Effector memory CD4-positive, alpha-beta T cell (primary cell): ENCODE data around the gene SPEN.
"Not testable (repeated sequence)": the region's sequence is repeated elsewhere in the genome, so short reads cannot be mapped to it uniquely, and the experiment has no call there.

Experiments
- DNase-seq, 3 donors: peaks; one replicate each; pipeline ENCODE4 v3.0.0-alpha.2; 2020
- H3K27ac ChIP-seq: 2 replicates; pipeline ENCODE4 v1.7.0; 2013; ENCODE audit warnings: mild to moderate bottlenecking, low read length, moderate library complexity; ENCODE audit not compliant: insufficient read depth, poor library complexity, severe bottlenecking
- H3K27me3 ChIP-seq: replicated peaks from 2 replicates; pipeline ENCODE4 v1.7.0; 2013; ENCODE audit warnings: mild to moderate bottlenecking, low read length; ENCODE audit not compliant: insufficient read depth, control insufficient read depth, poor library complexity, severe bottlenecking
- H3K36me3 ChIP-seq: 2 replicates; pipeline ENCODE4 v1.7.0; 2013; ENCODE audit warnings: mild to moderate bottlenecking, low read length, moderate library complexity; ENCODE audit not compliant: control insufficient read depth, insufficient read depth
- H3K4me1 ChIP-seq: 2 replicates; pipeline ENCODE4 v1.7.0; 2013; ENCODE audit warnings: low read length, mild to moderate bottlenecking; ENCODE audit not compliant: control insufficient read depth, insufficient read depth, poor library complexity, severe bottlenecking
- H3K4me3 ChIP-seq: 2 replicates; pipeline ENCODE4 v1.7.0; 2013; ENCODE audit warnings: low read length, low read depth, mild to moderate bottlenecking; ENCODE audit not compliant: insufficient read depth, poor library complexity, severe bottlenecking
- H3K9me3 ChIP-seq: 2 replicates; pipeline ENCODE4 v1.7.0; 2013; ENCODE audit warnings: mild to moderate bottlenecking, low read length, moderate library complexity; ENCODE audit not compliant: control insufficient read depth

Gene SPEN

DNA sequence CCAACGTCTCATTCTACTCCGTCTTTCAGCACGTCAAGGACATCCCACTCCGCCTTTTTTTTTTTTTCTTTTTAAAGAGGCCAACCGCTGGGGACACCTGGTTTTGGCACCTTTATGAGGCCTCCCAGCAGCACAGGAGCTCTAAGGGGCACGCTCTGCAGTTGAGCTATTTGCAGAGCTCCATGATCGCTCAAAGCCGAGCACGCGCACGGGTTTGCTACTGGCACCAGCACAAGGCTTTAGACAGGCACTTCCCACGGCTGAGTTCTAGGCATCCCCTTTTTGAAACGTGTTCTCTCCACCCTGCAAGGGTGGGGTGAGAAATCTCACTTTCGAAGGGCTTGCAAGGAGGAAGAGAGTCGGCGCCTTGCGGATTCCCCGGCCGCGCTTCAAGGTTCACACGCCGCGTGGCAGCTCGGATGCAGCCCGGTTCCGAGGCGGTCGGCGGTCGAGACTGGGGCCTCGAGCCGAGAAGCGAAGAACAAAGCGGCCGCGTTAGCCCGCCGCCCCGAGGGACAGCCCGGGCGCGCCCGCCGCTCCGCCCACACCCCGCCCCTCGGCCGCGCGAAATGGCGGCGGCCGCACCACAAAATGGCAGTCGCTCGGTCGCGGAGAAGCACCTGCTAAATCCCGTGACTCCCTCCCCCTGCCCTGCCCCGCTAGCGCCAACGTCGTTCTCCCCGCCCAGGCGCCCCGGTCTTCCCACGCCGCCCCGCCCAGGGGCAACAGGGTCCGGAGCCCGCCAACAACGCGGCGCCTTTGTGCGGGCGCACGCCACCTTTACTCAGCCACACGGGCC is 12.9 kb upstream of the SPEN start:
- Histone ChIP-seq H3K9me3 (no peaks in the 10 kb centered on the region), H3K4me3 (peak overlapping the region; percentile 92), H3K4me1 (peaks cover 3% of the 10 kb centered on the region), H3K27ac (peak overlapping the region; percentile 99), H3K27me3 (no peaks in the 10 kb centered on the region), H3K36me3 (no peaks in the 10 kb centered on the region)
- DNase-seq: peak; percentile 81 to 86 (median 81)

DNA sequence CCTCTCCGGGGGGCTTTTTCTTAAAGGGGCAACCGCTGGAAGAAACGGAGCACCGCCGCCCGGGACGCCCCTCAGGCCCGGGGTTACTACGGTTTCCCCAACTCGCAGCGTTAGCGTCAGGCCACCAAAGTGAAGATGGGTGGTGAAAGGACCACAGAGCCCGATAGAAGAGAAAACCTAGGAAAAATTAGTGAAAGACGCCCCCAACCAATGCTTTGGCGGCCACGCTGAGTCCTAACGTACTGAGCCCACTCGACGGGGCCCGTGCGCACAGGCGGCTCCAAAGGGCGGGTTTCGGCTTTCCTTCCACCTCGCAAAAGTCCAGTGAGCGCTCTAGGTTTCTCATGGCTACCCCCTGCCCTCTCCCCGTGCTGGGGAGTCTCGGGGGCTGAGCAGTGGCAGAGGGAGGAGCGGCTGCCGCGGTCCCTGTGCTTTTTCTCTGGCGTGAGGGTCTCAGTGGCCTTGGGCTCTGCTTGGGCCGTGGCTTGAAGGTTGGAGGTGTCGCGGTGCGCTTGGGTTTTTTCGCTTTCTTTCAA is 12.2 kb upstream of the SPEN start:
- peak overlapping the region; percentile 99 for H3K27ac ChIP-seq
- no peaks in the 10 kb centered on the region for H3K36me3 ChIP-seq
- no peaks in the 10 kb centered on the region for H3K27me3 ChIP-seq
- no peak for DNase-seq
- peaks cover 3% of the 10 kb centered on the region for H3K4me1 ChIP-seq
- H3K9me3 ChIP-seq: no peaks in the 10 kb centered on the region
- H3K4me3 ChIP-seq: peak overlapping the region; percentile 92

DNA sequence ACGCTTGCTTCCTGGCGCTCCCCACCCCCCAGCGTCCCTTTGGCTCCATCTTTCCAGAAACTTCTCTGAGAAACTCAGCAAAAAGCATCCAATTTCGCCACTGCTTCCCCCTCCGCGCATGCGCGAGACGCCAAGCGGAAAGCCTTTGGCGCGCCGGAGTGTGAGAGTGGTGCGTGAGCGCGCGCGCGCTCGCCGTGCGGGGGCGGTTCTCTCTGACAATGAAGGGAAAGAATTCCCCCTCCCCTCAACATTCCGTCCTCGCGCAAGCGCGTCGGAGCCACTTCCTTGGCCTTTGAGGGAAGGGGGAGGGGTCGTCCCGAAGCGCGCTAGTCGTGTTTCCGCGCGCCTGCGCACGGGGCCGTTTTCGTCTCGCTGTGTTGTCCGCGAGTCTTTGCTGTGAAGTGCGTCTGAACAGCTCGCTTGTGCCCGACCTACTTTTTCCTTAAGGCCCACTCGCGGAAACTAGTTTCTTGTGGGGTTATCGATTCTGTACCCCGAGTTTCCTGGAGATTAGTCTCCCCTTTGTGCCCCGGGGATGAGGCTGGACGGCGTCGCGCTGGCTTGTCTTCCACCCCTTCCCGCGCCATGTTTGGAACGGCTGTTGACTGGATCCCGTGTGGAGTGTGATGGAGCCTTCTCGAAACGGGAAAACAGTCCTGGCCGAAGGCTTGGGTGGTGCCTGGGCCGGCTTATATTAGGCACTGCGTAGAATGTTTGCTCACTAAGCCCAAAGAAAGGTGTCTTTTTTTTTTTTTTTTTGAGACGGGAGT is 11.6 kb upstream of the SPEN start:
- Histone ChIP-seq H3K4me1 (peaks cover 3% of the 10 kb centered on the region), H3K4me3 (peak overlapping the region; percentile 92), H3K27ac (peak overlapping the region; percentile 99), H3K27me3 (no peaks in the 10 kb centered on the region), H3K36me3 (no peaks in the 10 kb centered on the region), H3K9me3 (no peaks in the 10 kb centered on the region)
- DNase-seq: peak; percentile 98 to 99 (median 98)

DNA sequence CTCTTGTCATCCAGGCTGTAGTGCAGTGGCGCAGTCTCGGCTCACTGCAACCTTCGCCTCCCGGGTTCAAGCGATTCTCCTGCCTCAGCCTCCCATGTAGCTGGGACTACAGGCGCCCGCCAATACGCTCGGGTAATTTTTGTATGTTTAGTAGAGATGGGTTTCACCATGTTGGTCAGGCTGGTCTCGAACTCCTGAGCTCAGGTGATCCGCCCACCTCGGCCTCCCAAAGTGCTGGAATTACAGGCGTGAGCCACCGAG is 11.1 kb upstream of the SPEN start:
- H3K9me3 ChIP-seq, DNase-seq, H3K36me3 ChIP-seq, H3K4me1 ChIP-seq, H3K27me3 ChIP-seq: not testable (repeated sequence)
- H3K27ac ChIP-seq: peak overlapping the region; percentile 99
- H3K4me3 ChIP-seq: peak overlapping the region; percentile 92

DNA sequence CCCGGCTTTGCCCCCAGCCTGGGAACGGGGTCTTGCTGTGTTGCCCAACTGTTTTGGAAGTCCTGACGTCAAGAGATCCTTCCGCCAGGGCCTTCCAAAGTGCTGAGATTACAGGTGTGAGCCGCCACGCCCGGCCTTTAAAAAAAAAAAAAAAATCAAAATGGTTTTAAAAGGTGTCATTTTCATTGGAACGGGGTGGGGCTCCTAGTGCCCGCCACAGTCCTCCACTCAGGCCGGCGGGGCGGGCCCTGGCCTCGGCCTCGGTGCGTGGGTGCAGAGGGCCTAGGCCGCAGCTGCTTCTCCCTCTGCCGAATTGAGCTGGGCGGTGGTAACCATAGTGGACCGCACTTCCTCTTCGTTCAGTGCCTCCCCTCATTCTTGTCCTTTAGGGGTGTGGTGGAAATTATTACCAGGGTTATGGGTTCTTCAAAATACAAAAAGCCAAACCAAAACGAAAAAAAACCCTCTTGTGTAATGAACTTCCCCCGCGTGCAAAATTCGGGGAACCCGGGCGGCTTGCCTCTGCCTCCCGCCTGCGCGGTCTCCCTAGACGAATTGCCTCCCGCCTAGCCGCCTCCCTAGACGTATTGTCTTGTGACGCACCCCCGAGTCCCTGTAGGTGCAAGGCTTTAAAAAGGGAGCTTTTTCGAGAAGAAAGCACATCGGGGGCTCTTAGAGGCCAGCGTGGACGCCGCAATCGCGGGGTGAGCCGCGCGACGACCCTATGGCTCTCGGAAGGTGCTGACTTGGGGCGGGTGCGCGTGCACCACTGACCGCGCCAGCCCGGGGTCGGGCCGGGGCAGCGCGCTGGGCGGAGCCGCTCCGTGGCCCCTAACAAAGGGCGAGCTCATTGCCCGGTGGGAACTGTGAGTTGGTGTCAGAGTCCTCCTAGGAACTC is 10.5 kb upstream of the SPEN start:
- no peaks in the 10 kb centered on the region for H3K27me3 ChIP-seq
- H3K27ac ChIP-seq: peak overlapping the region; percentile 99
- H3K4me3 ChIP-seq: no peak overlapping the region

DNA sequence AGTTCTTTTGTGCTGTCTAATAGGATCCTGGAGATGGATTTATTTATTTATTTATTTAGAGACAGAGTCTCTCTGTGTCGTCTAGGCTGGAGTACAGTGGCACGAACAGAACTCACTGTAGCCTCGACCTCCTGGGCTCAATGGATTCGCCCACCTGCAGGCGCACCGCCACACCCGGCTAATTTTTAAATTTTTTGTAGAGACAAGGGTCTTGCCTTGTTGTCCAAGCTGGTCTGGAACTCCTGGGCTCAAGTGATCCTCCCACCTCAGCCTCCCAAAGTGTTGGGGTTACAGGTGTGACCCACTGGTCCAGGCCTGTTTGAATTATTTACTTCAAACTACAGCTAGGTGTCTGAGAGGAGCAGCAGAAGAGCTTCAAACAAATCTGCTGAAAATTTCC is 9.6 kb upstream of the SPEN start:
- Histone ChIP-seq H3K4me3 (no peak overlapping the region), H3K4me1 (peaks cover 3% of the 10 kb centered on the region), H3K27ac (no peak overlapping the region), H3K9me3 (no peaks in the 10 kb centered on the region), H3K36me3 (no peaks in the 10 kb centered on the region), H3K27me3 (no peaks in the 10 kb centered on the region)
- DNase-seq: no peak

More for the DNA sequence above, 10.5 kb upstream of the SPEN start:
- Histone ChIP-seq H3K4me1 (peaks cover 3% of the 10 kb centered on the region), H3K36me3 (no peaks in the 10 kb centered on the region), H3K9me3 (no peaks in the 10 kb centered on the region)
- DNase-seq: peak; percentile 12 to 65 (median 23)

DNA sequence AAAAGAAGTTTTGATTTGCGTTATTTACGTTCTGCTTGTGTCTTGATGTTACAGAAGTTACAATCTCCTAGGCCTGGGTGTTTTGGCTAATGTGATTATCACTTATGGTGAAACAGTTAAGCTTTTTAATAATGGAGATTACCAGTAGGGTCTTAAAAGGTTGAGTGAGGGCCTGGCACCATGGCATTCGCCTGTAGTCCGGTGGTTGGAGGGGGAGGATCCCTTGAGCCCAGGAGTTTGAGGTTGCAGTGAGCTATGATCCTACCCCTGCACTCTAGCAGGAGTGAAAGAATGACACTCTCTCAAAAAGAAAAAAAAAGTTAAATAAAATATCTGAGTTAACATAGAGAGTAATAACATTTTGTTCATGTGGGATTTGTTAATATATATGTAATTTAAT is 8.8 kb upstream of the SPEN start:
- H3K4me3 ChIP-seq: no peak overlapping the region
- H3K4me1 ChIP-seq: peaks cover 3% of the 10 kb centered on the region
- no peaks in the 10 kb centered on the region for H3K36me3 ChIP-seq
- no peak overlapping the region for H3K27ac ChIP-seq
- no peaks in the 10 kb centered on the region for H3K27me3 ChIP-seq
- no peak for DNase-seq
- no peaks in the 10 kb centered on the region for H3K9me3 ChIP-seq

DNA sequence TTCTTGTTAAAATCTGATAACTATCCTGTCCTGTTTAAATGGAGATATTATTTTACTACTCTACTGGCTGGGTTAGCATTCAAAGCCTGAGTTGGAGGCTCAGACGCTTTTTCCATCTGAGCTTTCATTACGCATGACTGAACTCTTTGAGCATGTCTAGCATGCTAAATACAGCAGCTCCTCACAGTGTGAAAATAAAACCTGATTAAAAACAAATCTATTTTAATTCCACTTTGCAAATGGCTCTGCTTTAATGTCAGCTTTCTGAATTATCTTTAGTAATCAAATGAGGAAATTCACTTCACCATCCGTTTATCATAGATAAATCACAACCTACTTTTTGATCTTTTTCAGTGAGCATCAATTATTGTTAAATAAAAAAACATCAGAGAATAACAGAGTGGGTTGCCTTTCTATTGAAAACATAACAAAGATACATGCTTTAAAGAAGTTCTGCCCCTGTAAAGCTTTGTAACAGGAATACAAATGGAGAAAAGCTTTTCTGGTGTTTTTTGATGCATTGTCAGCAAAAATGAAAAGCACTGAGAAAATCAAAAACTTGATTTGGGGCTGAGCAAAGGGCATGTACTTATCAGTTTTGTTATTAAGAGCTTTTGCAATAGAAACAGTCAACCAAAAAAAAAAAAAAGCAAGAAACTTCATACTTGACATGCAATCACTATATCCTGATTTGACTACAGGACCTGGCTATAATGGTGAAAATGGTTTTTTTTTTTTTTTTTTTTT is 3.5 kb upstream of the SPEN start:
- no peaks in the 10 kb centered on the region for H3K4me1 ChIP-seq
- no peaks in the 10 kb centered on the region for H3K36me3 ChIP-seq
- DNase-seq: no peak
- no peak overlapping the region for H3K27ac ChIP-seq
- H3K4me3 ChIP-seq: no peak overlapping the region
- H3K9me3 ChIP-seq: no peaks in the 10 kb centered on the region
- H3K27me3 ChIP-seq: no peaks in the 10 kb centered on the region

DNA sequence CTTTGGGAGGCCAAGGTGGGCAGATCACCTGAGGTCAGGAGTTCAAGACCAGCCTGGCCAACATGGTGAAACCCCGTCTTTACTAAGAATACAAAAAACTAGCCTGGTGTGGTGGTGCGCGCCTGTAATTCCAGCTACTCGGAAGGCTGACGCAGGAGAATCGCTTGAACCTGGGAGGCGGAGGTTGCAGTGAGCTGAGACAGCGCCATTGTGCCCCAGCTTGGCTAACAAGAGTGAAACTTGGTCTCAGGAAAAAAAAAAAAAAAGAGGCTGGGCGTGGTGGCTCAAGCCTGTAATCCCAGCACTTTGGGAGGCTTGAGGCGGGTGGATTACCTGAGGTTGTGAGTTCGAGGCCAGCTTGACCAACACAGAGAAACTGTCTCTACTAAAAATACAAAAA is 1.5 kb upstream of the SPEN start:
- not testable (repeated sequence) for H3K27ac ChIP-seq, H3K9me3 ChIP-seq

More for the DNA sequence above, 1.5 kb upstream of the SPEN start:
- H3K4me1 ChIP-seq, DNase-seq, H3K4me3 ChIP-seq, H3K36me3 ChIP-seq, H3K27me3 ChIP-seq: not testable (repeated sequence)
